Measurements from ENCODE around the gene TPD52L1.

The TPD52L1 gene

GRCh38 chr6:125182237-125183008 lies 28.9 kb downstream of the TPD52L1 start:
- no peak for DNase-seq

DNA sequence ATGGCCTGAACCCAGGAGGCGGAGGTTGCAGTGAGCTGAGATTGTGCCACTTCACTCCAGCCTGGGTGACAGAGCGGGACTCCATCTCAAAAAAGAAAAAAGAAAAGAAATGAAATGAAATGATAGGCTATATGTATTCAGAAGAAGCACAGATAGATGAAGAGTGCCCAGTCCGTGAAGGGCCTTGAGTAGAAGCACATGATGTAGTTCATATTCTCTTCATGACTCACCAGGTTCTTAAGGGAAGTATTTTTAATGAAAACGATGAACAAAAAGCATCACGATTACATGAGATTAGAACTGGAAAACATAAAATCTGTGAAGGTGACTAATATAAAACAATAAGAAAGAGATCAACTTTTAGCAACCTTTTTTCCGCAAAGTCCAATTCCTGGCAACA lies 29.8 kb downstream of the TPD52L1 start:
- DNase-seq = no peak

DNA sequence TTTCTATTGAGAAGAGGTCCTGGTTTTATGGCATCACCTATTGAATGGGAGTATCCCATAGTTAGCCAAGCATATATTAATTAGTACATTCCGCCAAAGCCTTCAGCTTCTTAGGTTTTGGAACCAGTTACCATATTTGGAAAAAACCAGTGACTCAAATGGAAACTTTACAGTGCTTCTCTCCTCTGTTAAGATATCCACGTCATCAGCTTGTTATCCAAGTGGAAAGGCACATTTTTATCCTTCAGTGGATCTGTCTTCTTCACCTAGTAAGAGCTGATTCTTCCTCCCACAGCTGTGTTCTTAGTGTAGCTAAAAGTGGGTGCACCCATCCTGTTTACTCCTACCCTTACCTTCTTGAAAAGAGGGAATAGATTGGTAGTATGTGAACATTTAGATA lies 34.5 kb downstream of the TPD52L1 start:
- DNase-seq = no peak

DNA sequence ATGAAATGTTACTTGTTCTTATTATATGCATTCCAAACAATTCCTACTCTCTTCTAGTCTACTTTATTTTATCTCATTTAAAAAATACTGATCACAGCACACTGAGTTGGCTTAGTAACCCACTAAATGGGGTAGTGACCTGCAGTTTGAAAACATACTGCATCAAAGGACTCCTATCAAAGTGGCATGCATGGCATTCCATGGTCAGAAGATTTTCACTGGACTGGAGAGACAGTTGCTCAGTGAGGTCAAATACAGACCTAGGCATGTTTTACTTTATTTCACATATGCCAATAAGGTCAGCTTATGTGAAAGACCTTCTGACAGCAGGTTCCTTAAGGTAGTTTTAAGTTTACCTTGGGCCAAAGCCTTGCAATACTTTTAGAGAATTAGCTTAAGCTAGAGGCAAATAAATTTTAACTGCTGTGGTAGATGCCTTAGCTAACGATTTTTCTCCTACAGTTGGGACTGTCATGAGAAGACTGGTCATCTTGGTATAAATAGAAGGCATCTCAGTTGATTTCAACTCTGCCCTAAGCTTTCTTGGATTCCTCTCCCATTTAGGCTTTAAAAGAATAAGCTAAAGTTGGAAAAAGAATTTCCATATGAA lies 35.1 kb downstream of the TPD52L1 start:
- no peak for DNase-seq

- no peak for DNase-seq
These were observed 35.9 kb downstream of the TPD52L1 start for GRCh38 chr6:125189494-125189893.

GRCh38 chr6:125190667-125191066 lies 37.1 kb downstream of the TPD52L1 start:
- DNase-seq = no peak

DNA sequence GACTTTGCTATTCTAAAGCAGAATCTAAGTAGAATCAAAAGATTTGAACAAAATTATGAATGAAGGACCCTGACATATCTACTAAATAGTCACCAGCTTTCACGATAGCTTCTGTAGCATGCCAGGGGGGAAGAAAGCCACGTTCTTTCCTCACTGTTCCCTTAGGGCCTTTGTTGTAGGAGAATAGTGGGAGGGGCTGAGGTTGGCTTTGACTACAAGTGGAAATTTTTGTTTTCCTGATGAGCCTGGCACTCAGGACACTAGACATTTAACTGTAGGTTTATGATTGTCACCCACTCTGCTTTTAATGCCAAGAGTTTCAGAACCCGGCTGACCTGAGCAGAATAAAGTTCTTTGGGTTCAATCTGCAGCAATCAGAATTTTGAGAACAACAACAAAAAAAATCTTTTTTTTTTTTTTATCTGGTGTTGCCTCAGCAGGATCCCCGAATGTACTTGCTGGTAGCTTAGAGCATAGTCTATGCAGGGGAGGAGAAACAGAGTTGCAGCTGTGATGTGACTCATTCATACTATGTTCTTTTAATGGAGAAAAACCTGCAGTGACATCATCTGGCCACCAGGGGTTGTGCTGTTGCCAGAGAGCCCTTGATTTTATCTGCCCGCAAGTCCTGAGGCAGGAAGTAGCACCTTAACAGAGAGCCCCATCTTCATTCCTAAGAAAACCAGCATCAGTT lies 38.5 kb downstream of the TPD52L1 start:
- DNase-seq = no peak

DNA sequence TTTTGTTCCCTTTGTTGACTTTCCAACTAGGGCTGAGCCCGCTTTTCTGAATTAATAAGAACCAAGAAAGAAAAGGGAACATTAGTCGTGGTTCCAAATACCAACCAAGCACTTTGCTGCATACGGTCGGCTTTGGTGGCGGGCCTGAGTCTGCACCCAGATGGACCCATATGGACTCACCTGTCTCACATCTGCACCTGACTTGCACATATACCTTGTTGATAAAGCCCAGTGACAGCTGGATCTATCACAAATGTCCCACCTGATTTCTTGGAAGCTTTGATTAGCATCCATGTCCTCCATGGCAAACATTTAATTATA lies 39.0 kb downstream of the TPD52L1 start:
- DNase-seq = no peak

DNA sequence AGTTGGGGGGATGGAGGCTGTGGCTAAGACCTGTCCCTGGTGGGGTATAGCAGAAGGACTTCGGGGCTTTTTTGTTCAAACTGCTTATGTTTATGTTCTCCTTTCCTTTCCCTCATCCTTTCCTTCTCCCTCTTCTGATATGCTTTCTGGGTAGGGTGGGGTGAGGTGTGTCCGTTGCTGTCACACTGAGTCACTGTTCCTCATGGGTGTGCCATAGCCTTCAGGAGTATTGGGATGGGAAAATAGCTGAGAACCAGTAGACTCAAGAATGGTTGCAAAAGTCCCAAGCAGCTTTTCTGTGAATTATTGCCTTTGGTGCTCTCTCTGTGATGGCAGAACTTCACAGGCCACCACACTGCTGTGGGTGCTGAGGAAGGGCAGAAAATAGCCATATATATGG lies 39.6 kb downstream of the TPD52L1 start:
- no peak for DNase-seq

DNA sequence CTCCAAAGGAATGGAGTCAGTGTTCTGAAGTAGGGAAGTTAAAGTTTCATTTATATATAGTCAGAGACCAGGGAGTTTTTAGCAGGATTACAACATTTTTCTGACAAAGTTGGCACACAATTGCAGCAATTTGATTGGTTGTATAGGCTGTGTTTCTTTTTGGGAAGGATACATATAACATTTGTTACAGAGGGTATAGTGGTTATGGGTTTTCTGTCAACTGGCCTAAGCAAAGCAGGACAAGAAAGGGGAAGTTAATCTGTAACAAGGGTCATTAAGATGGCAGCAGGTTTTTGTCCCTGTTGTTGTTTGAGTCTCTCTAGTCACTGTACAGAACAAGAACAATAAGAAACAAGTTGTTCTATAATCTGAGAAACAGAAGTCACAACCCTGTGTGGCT lies 41.4 kb downstream of the TPD52L1 start:
- DNase-seq = no peak

- no peak for DNase-seq
These were observed 42.0 kb downstream of the TPD52L1 start for GRCh38 chr6:125195526-125195925.

DNA sequence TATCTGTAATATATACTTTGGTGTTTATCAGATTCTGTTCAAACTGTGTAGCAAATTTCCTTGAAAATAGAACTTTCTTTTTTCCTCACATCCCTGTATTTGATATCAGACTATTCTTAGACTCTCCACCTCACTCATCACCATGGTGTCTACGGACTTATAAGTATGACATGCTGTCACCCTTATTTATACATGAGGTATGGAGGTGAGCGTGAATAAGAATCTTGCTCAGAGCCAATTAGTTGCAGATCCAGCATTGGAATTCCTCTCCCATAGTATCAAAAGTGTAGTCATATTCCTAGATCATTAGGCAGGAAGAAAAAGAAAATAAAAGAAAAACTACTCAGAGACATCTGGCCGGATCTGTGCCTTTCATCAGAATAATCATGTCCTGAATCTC lies 43.0 kb downstream of the TPD52L1 start:
- DNase-seq = no peak

DNA sequence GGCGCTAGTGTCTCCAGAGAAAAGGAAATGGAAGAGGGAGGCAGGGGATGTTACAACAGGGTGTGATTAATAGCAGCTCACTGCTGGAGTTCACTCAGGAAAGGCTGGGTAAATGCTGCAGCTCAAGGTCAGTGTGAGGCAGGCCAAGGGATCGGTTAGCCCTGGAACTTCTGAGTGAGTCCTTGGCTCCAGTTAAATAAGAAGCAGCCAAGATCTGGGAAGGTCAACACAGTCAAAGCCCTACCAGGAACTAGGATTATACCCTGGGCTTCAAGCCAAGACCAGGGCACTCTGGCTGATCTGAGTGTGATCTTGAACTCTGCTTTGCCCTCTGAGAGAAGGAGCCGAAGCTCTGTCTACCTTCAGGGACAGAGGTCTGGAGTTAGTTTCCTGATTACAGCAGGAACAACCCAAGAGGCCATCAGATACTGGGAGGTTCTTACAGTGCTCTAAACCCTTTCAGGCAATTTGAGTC lies 44.3 kb downstream of the TPD52L1 start:
- no peak for DNase-seq

- DNase-seq = no peak
These were observed 44.9 kb downstream of the TPD52L1 start for GRCh38 chr6:125198398-125198937.

DNA sequence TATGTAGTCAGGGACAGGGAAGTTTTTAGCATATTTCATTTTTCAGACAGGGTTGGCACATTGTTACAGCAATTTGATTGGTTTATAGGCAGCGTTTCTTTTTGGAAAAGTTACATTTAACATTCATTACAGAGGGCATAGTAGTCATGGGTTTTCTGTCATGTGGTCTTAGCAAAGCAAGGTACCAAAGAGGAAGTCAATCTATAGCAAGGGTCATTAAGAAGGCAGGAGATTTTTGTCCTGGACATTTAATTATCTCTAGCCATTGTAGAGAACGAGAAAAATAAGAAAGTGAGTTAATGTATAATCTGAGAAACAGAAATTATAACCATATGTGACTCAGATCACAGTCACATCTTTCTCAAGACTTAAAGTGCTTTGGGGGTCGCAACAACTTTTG lies 47.4 kb downstream of the TPD52L1 start:
- no peak for DNase-seq

- DNase-seq = no peak
These were observed 48.6 kb downstream of the TPD52L1 start for GRCh38 chr6:125201961-125202729.

DNA sequence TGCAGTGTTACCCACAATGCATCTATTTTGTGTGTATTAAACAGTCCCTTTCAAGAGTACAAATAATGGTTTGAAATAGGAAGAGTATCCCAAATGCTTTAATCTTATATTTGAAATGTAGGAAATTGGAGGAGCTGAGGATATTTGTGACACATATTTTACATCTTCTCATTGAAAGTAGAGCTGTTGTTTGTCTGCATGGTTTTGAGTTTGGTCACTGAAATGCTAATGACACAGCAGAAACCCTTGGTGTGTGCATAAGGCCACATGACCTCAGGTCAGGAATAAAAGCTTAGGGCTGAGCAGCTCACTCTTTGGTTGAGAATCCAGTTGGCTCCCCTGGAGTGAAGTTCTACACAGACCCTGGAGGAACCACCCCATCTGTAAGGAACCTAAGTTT lies 49.8 kb downstream of the TPD52L1 start:
- DNase-seq = no peak

DNA sequence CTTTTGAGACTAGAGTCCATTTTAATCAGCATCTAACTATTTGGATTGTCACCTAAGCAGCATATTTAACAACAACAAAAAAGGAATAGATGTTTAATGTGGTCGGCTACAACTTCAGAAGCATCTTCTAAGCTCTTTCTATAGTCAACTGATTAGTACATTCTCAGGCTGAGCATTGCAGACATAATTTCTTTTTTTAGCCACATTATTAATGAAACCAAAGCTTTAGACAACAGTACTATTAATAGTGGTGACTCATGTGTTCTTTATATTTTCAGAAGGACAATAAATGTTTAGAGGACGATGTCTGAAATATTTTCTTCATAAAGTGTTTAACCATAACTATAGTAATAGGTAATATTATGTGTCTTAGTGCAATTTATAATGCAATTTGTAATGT lies 52.4 kb downstream of the TPD52L1 start:
- DNase-seq = no peak

GRCh38 chr6:125206389-125206788 lies 52.8 kb downstream of the TPD52L1 start:
- no peak for DNase-seq

GRCh38 chr6:125207956-125208355 lies 54.4 kb downstream of the TPD52L1 start:
- DNase-seq = no peak

- no peak for DNase-seq
These were observed 55.2 kb downstream of the TPD52L1 start for GRCh38 chr6:125208625-125209249.

DNA sequence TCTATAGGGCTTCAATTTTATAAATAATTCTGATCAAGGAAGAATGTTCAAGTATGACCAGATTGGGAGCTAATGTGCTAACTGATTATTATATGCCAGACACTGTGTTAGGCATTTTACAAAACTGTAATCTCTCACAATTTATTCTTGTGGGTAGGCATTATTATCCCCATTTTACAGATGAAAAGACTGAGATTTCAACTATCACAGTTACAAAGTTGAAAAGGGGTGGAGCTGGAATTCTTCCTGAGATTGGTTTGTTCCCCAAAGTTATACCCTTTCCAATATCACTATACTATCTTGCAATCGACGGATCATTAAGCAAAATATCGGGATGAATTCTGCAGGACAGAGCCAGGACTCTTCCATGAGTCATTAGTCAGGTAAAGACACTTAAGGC lies 57.1 kb downstream of the TPD52L1 start:
- no peak for DNase-seq

DNA sequence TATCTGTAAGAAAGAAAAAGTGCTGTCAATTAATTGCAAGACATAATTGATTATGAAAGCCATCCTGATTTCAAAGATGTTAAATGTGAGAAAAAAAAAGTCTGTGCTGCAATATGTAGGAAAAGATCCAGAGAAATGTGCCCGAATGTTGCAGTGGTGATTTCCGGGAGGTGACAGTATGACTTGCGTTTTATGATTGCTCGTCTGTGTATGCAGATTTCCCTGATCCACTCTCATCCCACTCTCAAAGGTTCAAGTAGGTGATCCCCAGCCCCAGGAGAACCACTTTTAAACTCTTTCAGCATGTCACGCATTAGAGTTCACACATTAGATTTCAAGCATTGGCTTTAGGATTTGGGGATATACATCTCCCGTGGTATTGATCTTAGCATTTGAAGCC lies 57.8 kb downstream of the TPD52L1 start:
- DNase-seq = no peak
